Limb (tissue), 2 donors: ENCODE measurements around the gene MAP2K2.

Experiments
- DNase-seq, 2 donors: peaks; one replicate each; pipeline ENCODE4 v3.0.0-alpha.2; 2016; ENCODE audit errors: extremely low spot score in 2 of 2

MAP2K2 gene

GRCh38 chr19:4080473-4080872 is 43.4 kb downstream of the MAP2K2 start:
- DNase-seq = no peak

- DNase-seq = peak in 1 of 2 donors; percentile 60
Observed at GRCh38 chr19:4077800-4078684, 45.9 kb downstream of the MAP2K2 start.

- DNase-seq = no peak
Observed at GRCh38 chr19:4077007-4077374, 46.9 kb downstream of the MAP2K2 start.

- DNase-seq = no peak
Observed at GRCh38 chr19:4075373-4075772, 48.5 kb downstream of the MAP2K2 start.

GRCh38 chr19:4071610-4072009 is 52.3 kb downstream of the MAP2K2 start:
- DNase-seq = no peak

GRCh38 chr19:4069331-4069959 is 54.5 kb downstream of the MAP2K2 start:
- no peak for DNase-seq

- peak in 1 of 2 donors; percentile 34 for DNase-seq
Observed at GRCh38 chr19:4068047-4068966, 55.6 kb downstream of the MAP2K2 start.

- DNase-seq = peak in 1 of 2 donors; percentile 66
Observed at GRCh38 chr19:4067396-4068046, 56.4 kb downstream of the MAP2K2 start.

- peak; percentile 44 to 84 for DNase-seq
Observed at GRCh38 chr19:4066682-4067395, 57.1 kb downstream of the MAP2K2 start, which contains the start of gene ZBTB7A. TSS of gene ZBTB7A (minus strand) at chr19:4066899. CDS start at chr19:4055232, 11,667 bp downstream.

- no peak for DNase-seq
Observed at GRCh38 chr19:4066176-4066606, 57.7 kb downstream of the MAP2K2 start.

- peak; percentile 96 to 99 for DNase-seq
Observed at GRCh38 chr19:4065430-4066175, 58.3 kb downstream of the MAP2K2 start.

GRCh38 chr19:4064496-4065260 is 59.2 kb downstream of the MAP2K2 start:
- peak; percentile 21 to 79 for DNase-seq

- DNase-seq = peak in 1 of 2 donors; percentile 62
Observed at GRCh38 chr19:4064149-4064495, 59.8 kb downstream of the MAP2K2 start.

GRCh38 chr19:4063369-4064148 is 60.4 kb downstream of the MAP2K2 start:
- no peak for DNase-seq

- no peak for DNase-seq
Observed at GRCh38 chr19:4062419-4063368, 61.2 kb downstream of the MAP2K2 start.

GRCh38 chr19:4061683-4062418 is 62.1 kb downstream of the MAP2K2 start:
- DNase-seq = no peak
